Astrocyte of the cerebellum (primary cell): ENCODE results near the gene IPO8.
"Not testable (repeated sequence)": the region's sequence is repeated elsewhere in the genome, so short reads cannot be mapped to it uniquely, and the experiment has no call there.

Source experiments
- DNase-seq: peaks from one replicate; pipeline ENCODE4 v3.0.0-alpha.2; 2011; ENCODE audit warnings: low read depth
- H3K4me3 ChIP-seq: 2 replicates; pipeline ENCODE4 v1.5.1; 2011; ENCODE audit warnings: mild to moderate bottlenecking, low read depth, low read length, moderate library complexity
- in situ Hi-C: cut with HindIII; loops from 2 replicates; pipeline ENCODE4 v1.10.0; 2017; ENCODE audit warnings: low sequenced_read_pairs
- TF ChIP-seq, protein P1 (sequence below): IDR thresholded peaks from 2 replicates; pipeline ENCODE4 v1.5.1; 2012; ENCODE audit warnings: low read length, low read depth, moderate library complexity, mild to moderate bottlenecking; ENCODE audit errors: missing control alignments

IPO8 gene

DNA sequence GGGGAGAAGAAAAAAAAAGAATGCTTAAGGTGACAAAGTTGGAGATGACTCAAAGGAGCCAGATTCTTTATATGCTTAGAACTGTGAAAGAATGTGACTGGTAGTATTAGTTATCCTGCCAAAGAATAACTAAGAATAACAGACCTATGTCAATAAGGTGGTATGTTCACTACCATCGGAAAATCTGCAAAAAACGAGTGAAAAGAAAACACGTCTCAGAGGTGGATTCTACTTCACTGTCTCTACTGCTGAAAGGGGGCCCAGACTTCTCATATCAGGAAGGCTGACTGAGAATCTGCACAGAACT, 64.7 kb downstream of the IPO8 start:
- TF ChIP-seq, protein P1, sequence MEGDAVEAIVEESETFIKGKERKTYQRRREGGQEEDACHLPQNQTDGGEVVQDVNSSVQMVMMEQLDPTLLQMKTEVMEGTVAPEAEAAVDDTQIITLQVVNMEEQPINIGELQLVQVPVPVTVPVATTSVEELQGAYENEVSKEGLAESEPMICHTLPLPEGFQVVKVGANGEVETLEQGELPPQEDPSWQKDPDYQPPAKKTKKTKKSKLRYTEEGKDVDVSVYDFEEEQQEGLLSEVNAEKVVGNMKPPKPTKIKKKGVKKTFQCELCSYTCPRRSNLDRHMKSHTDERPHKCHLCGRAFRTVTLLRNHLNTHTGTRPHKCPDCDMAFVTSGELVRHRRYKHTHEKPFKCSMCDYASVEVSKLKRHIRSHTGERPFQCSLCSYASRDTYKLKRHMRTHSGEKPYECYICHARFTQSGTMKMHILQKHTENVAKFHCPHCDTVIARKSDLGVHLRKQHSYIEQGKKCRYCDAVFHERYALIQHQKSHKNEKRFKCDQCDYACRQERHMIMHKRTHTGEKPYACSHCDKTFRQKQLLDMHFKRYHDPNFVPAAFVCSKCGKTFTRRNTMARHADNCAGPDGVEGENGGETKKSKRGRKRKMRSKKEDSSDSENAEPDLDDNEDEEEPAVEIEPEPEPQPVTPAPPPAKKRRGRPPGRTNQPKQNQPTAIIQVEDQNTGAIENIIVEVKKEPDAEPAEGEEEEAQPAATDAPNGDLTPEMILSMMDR = no peak
- in situ Hi-C loops = no loop called here
- H3K4me3 ChIP-seq = no peak overlapping the region
- DNase-seq = no peak

DNA sequence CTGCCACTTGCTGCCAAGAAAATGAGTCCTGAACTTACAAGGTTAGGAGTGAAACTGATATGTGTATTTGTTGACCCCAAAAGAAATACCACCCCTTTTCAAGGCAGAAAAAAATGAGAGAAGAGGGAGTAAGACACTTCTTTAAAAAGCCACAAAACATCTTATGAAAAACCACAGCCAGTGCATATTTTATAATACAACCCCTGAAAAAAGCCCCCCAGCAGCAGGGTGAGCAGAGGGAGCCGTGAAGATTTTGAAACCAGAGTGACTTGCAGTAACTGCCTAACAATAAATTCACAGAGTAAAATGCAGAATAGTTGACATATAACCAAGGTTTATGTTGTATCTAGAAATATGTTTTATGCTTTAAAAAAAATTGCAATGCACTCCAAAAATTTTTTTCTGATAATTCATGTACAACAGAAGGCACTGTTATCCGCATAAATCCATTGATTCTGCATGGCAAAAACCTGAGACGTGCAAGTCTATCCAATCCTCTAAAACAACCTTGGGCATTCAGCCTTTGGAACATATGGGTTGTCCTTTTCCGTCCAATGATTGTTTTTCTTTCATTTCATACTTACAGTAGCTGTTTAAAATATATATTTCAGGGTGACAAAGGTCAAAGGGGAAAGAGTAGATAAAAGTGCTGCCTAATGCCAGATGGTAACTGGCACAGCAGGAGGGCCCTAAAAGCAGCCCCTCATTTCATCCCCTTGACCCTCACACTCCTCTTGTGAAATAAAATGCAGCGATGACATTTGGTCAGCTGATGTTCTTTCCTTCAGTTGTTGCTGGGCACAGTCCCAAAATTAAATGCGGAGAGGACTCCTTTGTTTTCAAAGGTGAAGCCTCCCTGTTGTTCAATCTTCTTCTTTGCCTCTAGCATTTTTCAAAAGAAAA, 65.3 kb downstream of the IPO8 start:
- H3K4me3 ChIP-seq = no peak overlapping the region
- in situ Hi-C loops = no loop called here
- TF ChIP-seq, protein P1 = no peak
- no peak for DNase-seq

DNA sequence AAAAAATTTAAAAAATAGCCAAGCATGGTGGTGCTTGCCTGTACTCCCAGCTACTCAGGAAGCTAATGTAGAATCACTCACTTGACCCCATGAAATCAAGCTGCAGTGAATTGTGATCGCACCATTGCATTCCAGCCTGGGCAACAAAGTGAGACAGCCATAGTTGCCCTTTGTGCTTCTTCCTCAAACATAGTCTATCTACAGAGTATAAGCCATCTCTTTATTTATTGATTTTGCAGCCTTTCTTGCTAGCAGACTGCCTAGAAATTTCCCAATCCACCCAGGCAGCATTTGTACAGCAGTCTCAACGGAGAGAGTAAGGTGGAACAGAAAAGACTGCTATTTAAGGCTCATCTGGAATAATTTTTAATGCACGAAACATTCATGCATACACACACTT, 68.8 kb downstream of the IPO8 start:
- in situ Hi-C loops = no loop called here
- TF ChIP-seq, protein P1 = no peak
- no peak for DNase-seq
- no peak overlapping the region for H3K4me3 ChIP-seq

DNA sequence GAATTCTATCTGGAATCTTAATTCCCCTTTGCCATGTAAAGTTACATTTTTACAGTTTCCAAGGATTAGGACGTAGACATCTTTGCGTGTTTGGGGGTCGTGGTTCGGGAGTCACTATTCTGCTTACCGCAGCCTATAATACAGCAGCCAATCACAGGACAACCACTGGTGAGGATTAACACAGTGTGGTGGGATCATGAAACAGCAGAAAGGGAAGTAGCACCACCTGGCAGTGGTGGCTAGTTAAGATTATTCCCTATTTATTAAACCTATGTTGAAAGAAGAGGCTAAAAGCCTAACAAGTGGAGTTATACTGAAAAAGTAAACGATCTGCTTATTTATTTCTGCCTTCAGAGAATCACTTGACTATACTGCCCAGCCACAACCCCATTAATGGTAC, 71.7 kb downstream of the IPO8 start:
- TF ChIP-seq, protein P1 = no peak
- no peak overlapping the region for H3K4me3 ChIP-seq
- in situ Hi-C loops = no loop called here
- DNase-seq = no peak

DNA sequence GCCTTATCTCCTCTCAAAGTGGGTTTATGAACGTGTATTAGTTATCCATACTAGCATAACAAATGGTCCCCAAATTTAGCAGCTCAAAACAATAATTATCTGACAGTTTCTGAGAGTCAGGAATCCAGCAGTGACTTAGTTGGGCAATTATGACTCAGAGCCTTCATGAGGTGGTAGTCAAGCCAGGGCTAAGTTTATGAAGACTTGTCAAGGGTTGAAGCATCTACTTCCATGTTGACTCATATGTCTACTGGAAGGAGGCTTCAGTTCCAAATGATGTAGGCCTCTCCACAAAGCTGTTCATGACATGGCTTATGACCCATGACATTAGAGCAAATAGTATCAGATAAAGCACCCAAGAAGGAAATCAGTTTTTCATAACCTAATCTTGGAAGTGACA, 73.2 kb downstream of the IPO8 start:
- TF ChIP-seq, protein P1 = no peak
- H3K4me3 ChIP-seq = no peak overlapping the region
- DNase-seq = no peak
- in situ Hi-C loops = no loop called here

DNA sequence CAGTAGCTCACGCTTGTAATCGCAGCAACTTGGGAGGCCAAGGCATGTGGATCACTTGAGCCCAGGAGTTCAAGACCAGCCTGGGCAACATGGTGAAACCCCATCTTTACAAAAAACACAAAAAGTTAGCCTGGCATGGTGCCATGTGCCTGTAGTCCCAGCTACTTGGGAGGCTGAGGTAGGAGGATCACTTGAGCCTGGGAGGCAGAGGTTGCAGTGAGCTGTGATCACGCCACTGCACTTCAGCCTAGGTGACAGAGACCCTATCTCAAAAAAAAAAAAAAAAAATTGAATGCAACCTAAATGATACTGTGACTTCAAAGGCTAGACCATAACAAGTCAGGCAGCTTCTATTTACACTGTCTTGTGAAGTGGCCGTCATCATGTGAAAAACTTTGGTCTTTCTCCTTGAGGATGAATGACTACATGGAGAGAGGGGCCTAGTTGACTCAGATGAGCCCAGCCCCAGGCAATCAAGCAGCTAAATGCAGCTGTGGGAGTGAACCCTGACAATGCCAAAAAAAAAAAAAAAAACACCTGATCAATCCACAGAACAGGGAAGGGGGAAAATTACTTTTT, 73.9 kb downstream of the IPO8 start:
- in situ Hi-C loops, DNase-seq, H3K4me3 ChIP-seq: not testable (repeated sequence)

DNA sequence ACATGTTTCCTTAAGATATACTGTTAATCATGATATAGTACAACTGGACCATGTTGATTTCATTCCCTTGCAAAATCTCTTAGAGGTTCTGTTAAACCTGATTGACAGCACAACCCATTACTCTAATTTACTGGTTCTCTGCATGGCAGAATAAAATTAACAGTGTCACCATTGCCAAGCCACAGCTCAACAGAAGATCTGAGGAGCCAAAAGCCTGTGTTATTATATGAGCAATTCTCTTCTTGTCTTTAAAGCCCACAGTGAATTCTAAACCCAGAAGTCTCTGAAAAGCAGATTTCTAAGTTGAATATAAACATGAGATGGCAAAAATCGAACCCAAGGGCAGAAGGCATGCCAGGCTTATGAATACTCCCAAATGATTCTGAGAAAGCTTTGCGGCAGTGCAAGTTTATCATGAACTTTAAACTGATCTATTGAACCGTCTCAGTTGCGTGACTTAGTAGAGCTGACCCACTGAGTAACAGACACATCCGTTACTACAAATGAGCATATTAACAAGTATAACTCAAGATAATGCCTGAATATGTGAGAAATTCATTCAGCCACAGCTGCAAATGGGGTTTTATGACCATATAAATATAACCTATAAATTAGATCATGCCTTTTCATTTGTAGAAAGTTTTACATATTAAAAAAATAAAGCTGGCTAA, 78.2 kb downstream of the IPO8 start:
- DNase-seq = no peak
- in situ Hi-C loops = no loop called here
- TF ChIP-seq, protein P1 = no peak
- H3K4me3 ChIP-seq = no peak overlapping the region
